SJCRH30 (cell line): ENCODE results near the gene RRAD. TPM values are rescaled to one million over a fixed set of nuclear protein-coding genes. Genes with fewer than 3 reads are reported as not detected.
"Not testable (repeated sequence)": the region's sequence is repeated elsewhere in the genome, so short reads cannot be mapped to it uniquely, and the experiment has no call there.

Experiments
- DNase-seq, 2 experiments: peaks; one replicate each; pipeline ENCODE4 v3.0.0-alpha.2; 2015 to 2020
- H3K27ac ChIP-seq: fragments of 250-450 bp; sonication (Bioruptor Pico); 2 replicates; pipeline ENCODE4 v1.5.1; 2020; ENCODE audit warnings: mild to moderate bottlenecking, moderate library complexity
- H3K27me3 ChIP-seq: fragments of 250-450 bp; sonication (Bioruptor Pico); 2 replicates; pipeline ENCODE4 v1.5.1; 2020; ENCODE audit warnings: mild to moderate bottlenecking, moderate library complexity
- H3K36me3 ChIP-seq: fragments of 250-450 bp; sonication (Bioruptor Pico); 2 replicates; pipeline ENCODE4 v1.5.1; 2020; ENCODE audit warnings: mild to moderate bottlenecking, moderate library complexity
- H3K4me1 ChIP-seq: fragments of 250-450 bp; sonication (Bioruptor Pico); 2 replicates; pipeline ENCODE4 v1.5.1; 2020; ENCODE audit warnings: mild to moderate bottlenecking, moderate library complexity
- H3K4me3 ChIP-seq: fragments of 250-450 bp; sonication (Bioruptor Pico); 2 replicates; pipeline ENCODE4 v1.5.1; 2020; ENCODE audit warnings: mild to moderate bottlenecking, moderate library complexity
- H3K9me3 ChIP-seq: fragments of 250-450 bp; sonication (Bioruptor Pico); replicated peaks from 2 replicates; pipeline ENCODE4 v1.5.1; 2020; ENCODE audit warnings: mild to moderate bottlenecking, moderate library complexity
- total RNA-seq: library from RNA; depleted of rRNA; stranded (reverse); fragments of >200 nt; shearing (Covaris generic); gene quantifications from 2 replicates; pipeline ENCODE4 v1.2.3, GENCODE V29; 2014; rRNA removed

The RRAD gene
- 0.30 and 0.49 TPM in 2 replicates for total RNA-seq

GRCh38 chr16:66925322-66925840, at the start of gene RRAD:
RRAD (minus strand) TSS chr16:66925535; CDS start chr16:66925179, 356 bp downstream.
- Histone ChIP-seq H3K9me3 (no peaks in the 10 kb centered on the region), H3K27ac (no peak within 1 kb of the TSS)

GRCh38 chr16:66974932-66975246, 49.6 kb upstream of the RRAD start:
- DNase-seq: peak; percentile 51 to 64
- not testable (repeated sequence) for H3K4me1 ChIP-seq, H3K27me3 ChIP-seq, H3K9me3 ChIP-seq, H3K36me3 ChIP-seq
- H3K27ac ChIP-seq: 0 out of 2 replicates have a peak overlapping the region, but pooled peaks have one; percentile 14
- H3K4me3 ChIP-seq: peak overlapping the region; percentile 36

More at GRCh38 chr16:66925322-66925840, at the start of gene RRAD:
- no peak for DNase-seq
- Histone ChIP-seq H3K4me3 (no peak within 1 kb of the TSS), H3K36me3 (no peaks in the 10 kb centered on the region), H3K4me1 (peaks cover 40% of the 10 kb centered on the region), H3K27me3 (peaks cover 18% of the 10 kb centered on the region)

GRCh38 chr16:66974156-66974931, 49.0 kb upstream of the RRAD start:
- not testable (repeated sequence) for H3K9me3 ChIP-seq

GRCh38 chr16:66973716-66974115, 48.4 kb upstream of the RRAD start:
- Histone ChIP-seq H3K36me3 (no peaks in the 10 kb centered on the region), H3K4me3 (no peak overlapping the region), H3K4me1 (peaks cover 8% of the 10 kb centered on the region), H3K9me3 (no peaks in the 10 kb centered on the region), H3K27me3 (0 out of 2 replicates have a peak, but pooled peaks cover 2% of the 10 kb centered on the region), H3K27ac (no peak overlapping the region)
- DNase-seq: no peak

More at GRCh38 chr16:66974156-66974931, 49.0 kb upstream of the RRAD start:
- not testable (repeated sequence) for H3K36me3 ChIP-seq, H3K4me1 ChIP-seq, H3K27me3 ChIP-seq
- peak; percentile 55 to 70 for DNase-seq
- Histone ChIP-seq H3K4me3 (peak overlapping the region; percentile 36), H3K27ac (0 out of 2 replicates have a peak overlapping the region, but pooled peaks have one; percentile 14)

GRCh38 chr16:66972983-66973382, 47.6 kb upstream of the RRAD start:
- H3K36me3 ChIP-seq: no peaks in the 10 kb centered on the region
- DNase-seq: peak in 1 of 2 experiments; percentile 34
- H3K4me1 ChIP-seq: peaks cover 8% of the 10 kb centered on the region
- H3K27ac ChIP-seq: no peak overlapping the region
- 0 out of 2 replicates have a peak, but pooled peaks cover 7% of the 10 kb centered on the region for H3K27me3 ChIP-seq
- no peak overlapping the region for H3K4me3 ChIP-seq
- no peaks in the 10 kb centered on the region for H3K9me3 ChIP-seq

GRCh38 chr16:66970775-66971720, 45.7 kb upstream of the RRAD start:
- H3K4me3 ChIP-seq: no peak overlapping the region
- H3K4me1 ChIP-seq: peaks cover 8% of the 10 kb centered on the region
- no peaks in the 10 kb centered on the region for H3K9me3 ChIP-seq
- no peak for DNase-seq
- no peaks in the 10 kb centered on the region for H3K36me3 ChIP-seq
- H3K27ac ChIP-seq: no peak overlapping the region
- H3K27me3 ChIP-seq: peaks cover 14% of the 10 kb centered on the region; the same call in 1 of the 2 replicates

- H3K27me3 ChIP-seq: peaks cover 19% of the 10 kb centered on the region; the same call in 1 of the 2 replicates
- no peaks in the 10 kb centered on the region for H3K36me3 ChIP-seq
- no peak overlapping the region for H3K27ac ChIP-seq
- no peak overlapping the region for H3K4me3 ChIP-seq
- H3K4me1 ChIP-seq: no peaks in the 10 kb centered on the region; the same call in 1 of the 2 replicates
- no peak for DNase-seq
- H3K9me3 ChIP-seq: no peaks in the 10 kb centered on the region
Measured at GRCh38 chr16:66968847-66969246, 43.5 kb upstream of the RRAD start.

- H3K36me3 ChIP-seq: no peaks in the 10 kb centered on the region
- no peak for DNase-seq
Measured at GRCh38 chr16:66964049-66964448, 38.7 kb upstream of the RRAD start.

GRCh38 chr16:66961914-66962313, 36.6 kb upstream of the RRAD start:
- Histone ChIP-seq H3K9me3 (no peaks in the 10 kb centered on the region), H3K36me3 (no peaks in the 10 kb centered on the region), H3K27me3 (peaks cover 11% of the 10 kb centered on the region; the same call in 1 of the 2 replicates), H3K4me1 (no peaks in the 10 kb centered on the region), H3K27ac (no peak overlapping the region), H3K4me3 (no peak overlapping the region)
- no peak for DNase-seq

More at GRCh38 chr16:66964049-66964448, 38.7 kb upstream of the RRAD start:
- H3K27me3 ChIP-seq: peaks cover 16% of the 10 kb centered on the region; the same call in 1 of the 2 replicates
- no peaks in the 10 kb centered on the region for H3K4me1 ChIP-seq
- no peak overlapping the region for H3K4me3 ChIP-seq
- no peaks in the 10 kb centered on the region for H3K9me3 ChIP-seq
- no peak overlapping the region for H3K27ac ChIP-seq

- H3K27ac ChIP-seq: no peak within 1 kb of the TSS
- H3K4me1 ChIP-seq: no peaks in the 10 kb centered on the region
- H3K36me3 ChIP-seq: no peaks in the 10 kb centered on the region
- no peak within 1 kb of the TSS for H3K4me3 ChIP-seq
- 0 out of 2 replicates have a peak, but pooled peaks cover 10% of the 10 kb centered on the region for H3K27me3 ChIP-seq
- peak; percentile 76 to 85 for DNase-seq
- no peaks in the 10 kb centered on the region for H3K9me3 ChIP-seq
Measured at GRCh38 chr16:66961065-66961744, 35.9 kb upstream of the RRAD start, which contains the start of gene CES3. CES3 (plus strand) TSS chr16:66961266; CDS start chr16:66961308, 42 bp downstream.

GRCh38 chr16:66960270-66960669, 34.9 kb upstream of the RRAD start:
- 0 out of 2 replicates have a peak, but pooled peaks cover 6% of the 10 kb centered on the region for H3K27me3 ChIP-seq
- no peak overlapping the region for H3K4me3 ChIP-seq
- H3K36me3 ChIP-seq: no peaks in the 10 kb centered on the region
- no peak overlapping the region for H3K27ac ChIP-seq
- H3K4me1 ChIP-seq: no peaks in the 10 kb centered on the region
- no peaks in the 10 kb centered on the region for H3K9me3 ChIP-seq
- DNase-seq: no peak

GRCh38 chr16:66959704-66960161, 34.4 kb upstream of the RRAD start:
- Histone ChIP-seq H3K4me1 (no peaks in the 10 kb centered on the region), H3K27ac (no peak overlapping the region), H3K9me3 (no peaks in the 10 kb centered on the region), H3K4me3 (no peak overlapping the region), H3K36me3 (no peaks in the 10 kb centered on the region), H3K27me3 (0 out of 2 replicates have a peak, but pooled peaks cover 4% of the 10 kb centered on the region)
- DNase-seq: no peak

GRCh38 chr16:66958857-66959703, 33.7 kb upstream of the RRAD start:
- no peaks in the 10 kb centered on the region for H3K9me3 ChIP-seq
- H3K4me1 ChIP-seq: no peaks in the 10 kb centered on the region
- H3K27ac ChIP-seq: no peak overlapping the region
- no peak for DNase-seq
- H3K27me3 ChIP-seq: 0 out of 2 replicates have a peak, but pooled peaks cover 4% of the 10 kb centered on the region
- no peaks in the 10 kb centered on the region for H3K36me3 ChIP-seq
- no peak overlapping the region for H3K4me3 ChIP-seq
